Thyroid gland (tissue), 4 donors: ENCODE data around the gene ADAMTSL1.

ENCODE experiments used
- CTCF ChIP-seq, 6 experiments: fragments of 200-600 bp in 3 of 6; fragments of 450-650 bp in 3 of 6; sonication (generic) in 3 of 6; IDR thresholded peaks; one replicate each; pipeline ENCODE4 v1.5.1; 2016 to 2019; ENCODE audit warnings: antibody characterized with exemption in 6 of 6, mild to moderate bottlenecking in 2 of 6, inconsistent platforms in 1 of 6, moderate library complexity in 1 of 6
- POLR2A ChIP-seq, 2 donors: fragments of 450-650 bp; IDR thresholded peaks; one replicate each; pipeline ENCODE4 v1.6.1; 2017; ENCODE audit warnings: antibody characterized with exemption in 2 of 2, mild to moderate bottlenecking in 2 of 2, moderate library complexity in 1 of 2

DNA sequence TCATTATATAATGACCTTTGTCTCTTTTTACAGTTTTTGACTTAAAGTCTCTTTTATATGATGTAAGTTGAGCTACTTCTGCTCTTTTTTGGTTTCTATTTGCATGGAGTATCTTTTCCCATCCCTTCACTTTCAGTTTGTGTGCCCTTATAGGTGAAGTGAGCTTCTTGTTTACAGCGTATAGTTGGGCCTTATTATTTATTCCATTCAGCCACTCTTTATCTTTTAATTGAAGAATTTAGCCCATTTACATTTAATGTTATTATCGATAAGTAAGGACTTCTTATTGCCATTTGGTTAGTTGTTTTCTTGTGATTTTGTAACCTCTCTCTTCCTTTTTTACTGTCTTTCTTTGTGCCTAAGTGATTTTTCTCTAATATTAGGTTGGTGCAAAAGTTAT lies 117.3 kb downstream of the ADAMTSL1 start:
- TF ChIP-seq CTCF (IDR thresholded peaks at IDR 0.05) (no peak), POLR2A (IDR thresholded peaks at IDR 0.05) (no peak)
